Medulla oblongata (tissue), 1 donor: Measurements from ENCODE around the gene ARPC1A.
"Not testable (repeated sequence)": the region's sequence is repeated elsewhere in the genome, so short reads cannot be mapped to it uniquely, and the experiment has no call there.

ENCODE experiments used
- DNase-seq: peaks from one replicate; pipeline ENCODE4 v3.0.0-alpha.2; 2015; ENCODE audit errors: extremely low spot score

ARPC1A gene

GRCh38 chr7:99325592-99326407, at the start of gene ARPC1A:
Gene ARPC1A, plus strand, starts transcription at chr7:99325898. Its CDS starts 7,456 bp downstream, at chr7:99333354.
- peak; percentile 88 for DNase-seq

- DNase-seq, result no peak
These were observed 47.5 kb upstream of the ARPC1A start for GRCh38 chr7:99278180-99278579.

GRCh38 chr7:99284165-99284564, 41.5 kb upstream of the ARPC1A start:
- not testable (repeated sequence) for DNase-seq

GRCh38 chr7:99287779-99288534, 37.7 kb upstream of the ARPC1A start:
- no peak for DNase-seq

GRCh38 chr7:99289185-99289584, 36.5 kb upstream of the ARPC1A start:
- no peak for DNase-seq

GRCh38 chr7:99290148-99290547, 35.5 kb upstream of the ARPC1A start:
- not testable (repeated sequence) for DNase-seq

GRCh38 chr7:99290980-99291607, 34.6 kb upstream of the ARPC1A start:
- no peak for DNase-seq

- DNase-seq, result no peak
These were observed 33.6 kb upstream of the ARPC1A start for GRCh38 chr7:99292127-99292526.

- no peak for DNase-seq
These were observed 32.5 kb upstream of the ARPC1A start for GRCh38 chr7:99293167-99293566.

- no peak for DNase-seq
These were observed 32.0 kb upstream of the ARPC1A start for GRCh38 chr7:99293650-99294049.

GRCh38 chr7:99296471-99296870, 29.2 kb upstream of the ARPC1A start:
- DNase-seq, result no peak

- no peak for DNase-seq
These were observed 24.2 kb upstream of the ARPC1A start for GRCh38 chr7:99301496-99301895.

GRCh38 chr7:99305473-99306260, 20.0 kb upstream of the ARPC1A start:
- peak; percentile 56 for DNase-seq

GRCh38 chr7:99308461-99309074, 17.1 kb upstream of the ARPC1A start:
- DNase-seq, result no peak

GRCh38 chr7:99309111-99309510, 16.6 kb upstream of the ARPC1A start:
- no peak for DNase-seq

- DNase-seq, result no peak
These were observed 15.7 kb upstream of the ARPC1A start for GRCh38 chr7:99310004-99310403.

- DNase-seq, result no peak
These were observed 14.0 kb upstream of the ARPC1A start for GRCh38 chr7:99311702-99312101.

GRCh38 chr7:99312316-99313203, 13.1 kb upstream of the ARPC1A start:
- DNase-seq, result peak; percentile 85

GRCh38 chr7:99313204-99313573, 12.5 kb upstream of the ARPC1A start:
- DNase-seq, result no peak

- no peak for DNase-seq
These were observed 11.2 kb upstream of the ARPC1A start for GRCh38 chr7:99314504-99314903.
